Vagina (tissue), 2 donors: ENCODE measurements around the gene FSTL4. TPM values are rescaled to one million over a fixed set of nuclear protein-coding genes. Genes with fewer than 3 reads are reported as not detected.

Experiments
- DNase-seq, 2 donors: peaks; one replicate each; pipeline ENCODE4 v3.0.0-alpha.2; 2017; ENCODE audit errors: extremely low spot score in 2 of 2
- H3K27ac ChIP-seq: fragments of 200-600 bp; sonication (generic); one replicate; pipeline ENCODE4 v1.5.1; 2019
- H3K27me3 ChIP-seq: fragments of 200-600 bp; sonication (generic); one replicate; pipeline ENCODE4 v1.5.1; 2019
- H3K36me3 ChIP-seq, 2 donors: fragments of 200-600 bp; sonication (generic); one replicate each; pipeline ENCODE4 v1.5.1; 2017 to 2019
- H3K4me1 ChIP-seq: fragments of 200-600 bp; sonication (generic); one replicate; pipeline ENCODE4 v1.5.1; 2019
- H3K4me3 ChIP-seq, 2 donors: fragments of 200-600 bp; sonication (generic); 1 replicate in 1 of 2; 2 replicates in 1 of 2; pipeline ENCODE4 v1.5.1; 2016 to 2019
- H3K9me3 ChIP-seq: fragments of 200-600 bp; sonication (generic); one replicate; pipeline ENCODE4 v1.5.1; 2019
- POLR2A ChIP-seq, 2 donors: fragments of 450-650 bp; IDR thresholded peaks; one replicate each; pipeline ENCODE4 v1.6.1; 2017; ENCODE audit warnings: antibody characterized with exemption in 2 of 2, mild to moderate bottlenecking in 2 of 2, moderate library complexity in 2 of 2
- POLR2AphosphoS5 ChIP-seq, 2 donors: sonication (generic); formaldehyde crosslinking; IDR thresholded peaks; one replicate each; pipeline ENCODE4 v1.9.0; 2017; ENCODE audit warnings: antibody characterized with exemption in 2 of 2, mild to moderate bottlenecking in 2 of 2, low read depth in 1 of 2; ENCODE audit not compliant: insufficient read depth in 1 of 2
- intact Hi-C: fragments of 100-400 bp; cut with DNase I; formaldehyde crosslinking; loops from one replicate; pipeline ENCODE4 v1.15.1; 2023
- total RNA-seq: library from RNA; depleted of rRNA; stranded (reverse); fragments of >200 nt; gene quantifications from one replicate; pipeline ENCODE4 v1.2.3, GENCODE V29; 2016
- TF ChIP-seq, protein P1 (sequence below), 3 experiments: fragments of 450-650 bp in 2 of 3; fragments of 200-600 bp in 1 of 3; sonication (generic) in 1 of 3; IDR thresholded peaks; one replicate each; pipeline ENCODE4 v1.5.1; 2017 to 2019; ENCODE audit warnings: antibody characterized with exemption in 3 of 3, mild to moderate bottlenecking in 2 of 3, moderate library complexity in 2 of 3

Gene FSTL4
- total RNA-seq, 1 donor from 2014 or later: 3.7 TPM

DNA sequence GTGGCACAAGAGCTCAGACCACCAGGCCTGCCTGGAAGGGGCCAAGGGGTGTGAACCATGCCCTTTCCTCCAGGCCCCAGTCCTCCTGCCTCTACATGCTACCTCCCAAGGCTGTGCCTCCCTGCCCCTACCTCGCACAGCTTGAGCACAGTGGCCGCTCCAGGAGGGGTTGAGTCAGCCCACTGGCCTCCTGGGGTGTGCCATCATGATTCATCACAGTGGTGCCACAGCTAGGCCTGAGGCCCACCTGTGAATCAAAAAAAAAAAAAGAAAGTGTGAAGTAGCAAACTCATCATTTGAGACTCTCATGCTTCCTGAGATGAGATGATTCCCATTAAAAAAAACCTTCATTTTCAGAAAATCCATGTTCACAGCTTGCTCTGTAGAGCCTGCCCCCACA is 320.0 kb downstream of the FSTL4 start:
- no peaks in the 10 kb centered on the region for H3K27me3 ChIP-seq
- no peaks in the 10 kb centered on the region for H3K36me3 ChIP-seq
- H3K9me3 ChIP-seq: no peaks in the 10 kb centered on the region
- DNase-seq: no peak
- no peak overlapping the region for H3K27ac ChIP-seq
- TF ChIP-seq POLR2A (IDR thresholded peaks at IDR 0.05): no peak
- no peak for TF ChIP-seq POLR2AphosphoS5 (IDR thresholded peaks at IDR 0.05; ENCODE audit: insufficient read depth in 1 of 2, low read depth in 1 of 2)
- TF ChIP-seq, protein P1, sequence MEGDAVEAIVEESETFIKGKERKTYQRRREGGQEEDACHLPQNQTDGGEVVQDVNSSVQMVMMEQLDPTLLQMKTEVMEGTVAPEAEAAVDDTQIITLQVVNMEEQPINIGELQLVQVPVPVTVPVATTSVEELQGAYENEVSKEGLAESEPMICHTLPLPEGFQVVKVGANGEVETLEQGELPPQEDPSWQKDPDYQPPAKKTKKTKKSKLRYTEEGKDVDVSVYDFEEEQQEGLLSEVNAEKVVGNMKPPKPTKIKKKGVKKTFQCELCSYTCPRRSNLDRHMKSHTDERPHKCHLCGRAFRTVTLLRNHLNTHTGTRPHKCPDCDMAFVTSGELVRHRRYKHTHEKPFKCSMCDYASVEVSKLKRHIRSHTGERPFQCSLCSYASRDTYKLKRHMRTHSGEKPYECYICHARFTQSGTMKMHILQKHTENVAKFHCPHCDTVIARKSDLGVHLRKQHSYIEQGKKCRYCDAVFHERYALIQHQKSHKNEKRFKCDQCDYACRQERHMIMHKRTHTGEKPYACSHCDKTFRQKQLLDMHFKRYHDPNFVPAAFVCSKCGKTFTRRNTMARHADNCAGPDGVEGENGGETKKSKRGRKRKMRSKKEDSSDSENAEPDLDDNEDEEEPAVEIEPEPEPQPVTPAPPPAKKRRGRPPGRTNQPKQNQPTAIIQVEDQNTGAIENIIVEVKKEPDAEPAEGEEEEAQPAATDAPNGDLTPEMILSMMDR (IDR thresholded peaks at IDR 0.05): no peak
- H3K4me3 ChIP-seq: no peak overlapping the region
- no peaks in the 10 kb centered on the region for H3K4me1 ChIP-seq
- intact Hi-C loops: no loop called here

DNA sequence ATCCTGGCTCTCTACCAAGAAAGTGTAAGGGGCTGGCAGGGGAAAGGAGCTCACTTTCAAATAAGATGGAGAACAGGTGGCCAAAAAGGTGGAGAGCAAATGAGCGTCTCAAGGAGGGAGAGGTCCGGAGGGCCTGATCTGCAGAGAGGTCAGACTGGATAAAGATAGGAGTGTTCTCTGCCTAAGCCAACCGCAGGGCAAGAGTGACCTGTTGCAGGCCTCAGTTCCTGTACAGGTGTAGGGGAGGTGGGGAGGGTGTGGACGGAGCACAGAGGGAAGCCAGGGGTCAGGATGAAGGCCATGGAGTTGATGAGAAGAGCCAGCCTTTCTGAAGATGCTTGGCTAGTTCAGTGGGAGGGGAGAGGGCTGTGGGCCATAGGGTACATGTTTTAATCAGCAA is 320.8 kb downstream of the FSTL4 start:
- intact Hi-C loops: no loop called here
- Histone ChIP-seq H3K27me3 (no peaks in the 10 kb centered on the region), H3K36me3 (no peaks in the 10 kb centered on the region), H3K9me3 (no peaks in the 10 kb centered on the region), H3K4me3 (no peak overlapping the region), H3K4me1 (no peaks in the 10 kb centered on the region), H3K27ac (no peak overlapping the region)
- DNase-seq: no peak
- TF ChIP-seq POLR2A (IDR thresholded peaks at IDR 0.05): no peak
- TF ChIP-seq POLR2AphosphoS5 (IDR thresholded peaks at IDR 0.05; ENCODE audit: insufficient read depth in 1 of 2, low read depth in 1 of 2): no peak
- TF ChIP-seq, protein P1 (IDR thresholded peaks at IDR 0.05): no peak

DNA sequence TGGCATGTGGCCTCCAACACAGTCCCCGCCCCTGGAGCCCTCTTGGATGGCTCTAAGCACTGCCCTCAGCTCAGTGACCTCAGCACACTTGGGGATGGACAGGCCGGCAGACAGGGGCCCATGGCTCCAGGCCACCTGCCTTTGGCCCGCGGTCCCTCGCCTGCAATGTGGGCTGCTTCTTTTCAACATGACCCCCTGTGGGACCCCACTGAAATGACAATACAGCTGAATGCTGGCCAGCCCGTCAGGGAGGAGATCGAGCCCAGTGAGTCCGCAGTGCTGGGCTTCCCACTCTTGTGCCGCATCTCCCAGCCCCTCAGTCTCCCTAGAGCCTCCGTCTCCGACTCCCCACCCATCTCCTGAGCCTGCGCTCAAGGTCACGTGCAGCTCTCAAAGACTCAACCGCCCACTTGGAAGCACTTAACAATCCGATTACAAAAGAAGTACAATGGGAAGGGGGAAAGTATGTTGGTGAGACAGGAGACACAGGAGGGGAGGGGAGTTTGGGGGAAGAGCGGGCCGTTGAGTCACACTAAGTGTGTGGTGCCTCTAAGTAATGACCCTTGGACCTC is 321.6 kb downstream of the FSTL4 start:
- no peak for DNase-seq
- intact Hi-C loops: no loop called here
- no peaks in the 10 kb centered on the region for H3K36me3 ChIP-seq
- no peak overlapping the region for H3K4me3 ChIP-seq
- no peak overlapping the region for H3K27ac ChIP-seq
- H3K27me3 ChIP-seq: no peaks in the 10 kb centered on the region
- TF ChIP-seq POLR2AphosphoS5 (IDR thresholded peaks at IDR 0.05; ENCODE audit: insufficient read depth in 1 of 2, low read depth in 1 of 2) (no peak), POLR2A (IDR thresholded peaks at IDR 0.05) (no peak)
- TF ChIP-seq, protein P1 (IDR thresholded peaks at IDR 0.05): no peak
- no peaks in the 10 kb centered on the region for H3K9me3 ChIP-seq
- H3K4me1 ChIP-seq: no peaks in the 10 kb centered on the region

DNA sequence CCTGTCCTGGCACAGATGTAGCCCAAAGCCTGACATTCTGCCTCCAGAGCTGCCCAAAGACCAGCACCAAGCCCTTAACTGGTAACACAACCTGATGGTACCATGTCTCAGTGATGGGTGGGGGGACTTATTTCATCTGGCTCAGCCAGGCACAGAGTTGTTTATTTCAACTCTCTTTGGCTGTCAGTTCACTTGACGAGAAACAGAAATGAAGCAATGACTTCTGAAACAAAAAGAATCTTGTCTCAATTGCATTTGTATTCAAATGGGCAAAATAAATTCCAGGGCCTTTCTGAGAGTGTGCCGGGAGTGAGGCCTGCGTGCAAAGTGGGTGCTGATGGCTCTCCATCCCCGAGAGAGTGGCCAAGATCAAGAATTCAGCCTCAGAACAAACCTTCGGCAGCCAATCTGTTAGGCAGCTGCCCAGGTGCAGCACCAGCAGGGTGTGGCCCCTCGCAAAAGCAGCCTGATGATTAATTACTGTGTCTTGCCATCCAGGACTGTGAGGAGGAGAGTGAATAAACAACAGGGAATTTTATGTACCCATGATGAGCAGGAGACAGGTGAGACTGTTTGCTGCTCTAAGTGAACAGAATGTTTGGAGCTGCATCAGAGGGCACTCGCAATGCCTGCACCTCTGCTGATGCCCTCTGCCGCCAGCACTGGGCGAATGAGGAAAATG is 322.5 kb downstream of the FSTL4 start:
- no peaks in the 10 kb centered on the region for H3K27me3 ChIP-seq
- TF ChIP-seq POLR2AphosphoS5 (IDR thresholded peaks at IDR 0.05; ENCODE audit: insufficient read depth in 1 of 2, low read depth in 1 of 2) (peak in 1 of 2 donors; percentile 46), POLR2A (IDR thresholded peaks at IDR 0.05) (no peak)
- TF ChIP-seq, protein P1 (IDR thresholded peaks at IDR 0.05): no peak
- no peaks in the 10 kb centered on the region for H3K4me1 ChIP-seq
- H3K4me3 ChIP-seq: no peak overlapping the region
- no peaks in the 10 kb centered on the region for H3K9me3 ChIP-seq
- no peak for DNase-seq
- intact Hi-C loops: no loop called here
- H3K27ac ChIP-seq: no peak overlapping the region
- no peaks in the 10 kb centered on the region for H3K36me3 ChIP-seq

DNA sequence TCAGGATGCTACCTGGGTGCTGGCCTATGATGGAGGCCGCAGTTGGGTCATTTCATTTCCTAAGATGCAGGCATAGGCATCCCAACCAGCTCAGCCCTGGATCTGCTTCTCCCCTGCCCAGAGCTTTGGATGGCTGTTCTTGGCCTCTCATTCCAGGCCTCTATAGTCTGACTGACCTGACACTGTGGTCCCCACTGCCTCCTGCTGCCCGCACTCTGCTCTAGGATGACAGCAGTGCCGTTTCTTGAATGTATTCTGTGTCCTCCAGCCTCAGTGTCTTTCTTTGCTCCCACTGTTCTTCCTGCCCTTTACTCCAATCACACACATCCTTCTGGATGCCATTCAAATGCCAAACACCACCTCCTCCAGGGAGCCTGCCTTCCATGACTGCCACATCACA is 324.8 kb downstream of the FSTL4 start:
- Histone ChIP-seq H3K27me3 (no peaks in the 10 kb centered on the region), H3K4me3 (no peak overlapping the region), H3K4me1 (no peaks in the 10 kb centered on the region), H3K9me3 (no peaks in the 10 kb centered on the region), H3K27ac (no peak overlapping the region), H3K36me3 (no peaks in the 10 kb centered on the region)
- no peak for DNase-seq
- TF ChIP-seq, protein P1 (IDR thresholded peaks at IDR 0.05): peak in 1 of 3 experiments; percentile 57
- no peak for TF ChIP-seq POLR2AphosphoS5 (IDR thresholded peaks at IDR 0.05; ENCODE audit: insufficient read depth in 1 of 2, low read depth in 1 of 2)
- intact Hi-C loops: no loop called here
